CD8-positive, alpha-beta memory T cell (primary cell): ENCODE results near the gene HSPB9. TPM values are rescaled to one million over a fixed set of nuclear protein-coding genes. Genes with fewer than 3 reads are reported as not detected.

Experiments
- polyA plus RNA-seq: library from polyadenylated mRNA; unstranded; fragments of 300-500 nt; fragmentation: Illumina TruSeq; gene quantifications from one replicate; pipeline ENCODE4 v1.2.3, GENCODE V29; 2021
- total RNA-seq, 2 experiments: library from RNA; stranded (reverse); gene quantifications; one replicate each; pipeline ENCODE4 v1.2.3, GENCODE V29; 2021

The HSPB9 gene
- total and polyA plus RNA-seq, 3 experiments from 2014 or later = 0.11 to 0.15 TPM; not detected in 1

Other genes starting within 250 kb of the HSPB9 start
- gene ACLY, start 203.9 kb upstream of the HSPB9 start, total RNA-seq = 100 to 1,000 TPM; 188 to 189 TPM
- 70.6 TPM for gene ACLY, start 203.9 kb upstream of the HSPB9 start, polyA plus RNA-seq
- under 1 TPM; 0.53 to 0.57 TPM for gene ODAD4, start 192.2 kb upstream of the HSPB9 start, total RNA-seq
- gene ODAD4, start 192.2 kb upstream of the HSPB9 start, polyA plus RNA-seq = 0.10 TPM
- 10 to 100 TPM; 70.3 to 71.6 TPM for gene CNP, start 156.0 kb upstream of the HSPB9 start, total RNA-seq
- 35.3 TPM for gene CNP, start 156.0 kb upstream of the HSPB9 start, polyA plus RNA-seq
- gene DNAJC7, start 105.4 kb upstream of the HSPB9 start, total RNA-seq = 100 to 1,000 TPM; 111 TPM
- 74.6 TPM for gene DNAJC7, start 105.4 kb upstream of the HSPB9 start, polyA plus RNA-seq
- 10 to 100 TPM; 29.4 to 31.3 TPM for gene NKIRAS2, start 102.7 kb upstream of the HSPB9 start, total RNA-seq
- 33.5 TPM for gene NKIRAS2, start 102.7 kb upstream of the HSPB9 start, polyA plus RNA-seq
- gene C17orf113, start 72.2 kb upstream of the HSPB9 start, total RNA-seq = under 1 TPM; 0.15 to 0.20 TPM
- gene C17orf113, start 72.2 kb upstream of the HSPB9 start, polyA plus RNA-seq = 0.10 TPM
- not detected for gene ZNF385C, start 24.3 kb upstream of the HSPB9 start, total RNA-seq
- gene ZNF385C, start 24.3 kb upstream of the HSPB9 start, polyA plus RNA-seq = not detected
- 1 to 10 TPM; 8.1 to 9.7 TPM for gene DHX58, start 10.1 kb upstream of the HSPB9 start, total RNA-seq
- gene DHX58, start 10.1 kb upstream of the HSPB9 start, polyA plus RNA-seq = 10.7 TPM
- gene KAT2A, start 1.4 kb upstream of the HSPB9 start, total RNA-seq = 10 to 100 TPM; 52.5 to 53.3 TPM
- gene KAT2A, start 1.4 kb upstream of the HSPB9 start, polyA plus RNA-seq = 8.5 TPM
- 10 to 100 TPM; 61.3 to 64.3 TPM for gene RAB5C, start 32.2 kb downstream of the HSPB9 start, total RNA-seq
- 86.0 TPM for gene RAB5C, start 32.2 kb downstream of the HSPB9 start, polyA plus RNA-seq
- 1 to 10 TPM; 1.5 to 1.7 TPM for gene KCNH4, start 58.3 kb downstream of the HSPB9 start, total RNA-seq
- gene KCNH4, start 58.3 kb downstream of the HSPB9 start, polyA plus RNA-seq = not detected
- not detected for gene HCRT, start 62.6 kb downstream of the HSPB9 start, total RNA-seq
- gene HCRT, start 62.6 kb downstream of the HSPB9 start, polyA plus RNA-seq = not detected
- 10 to 100 TPM; 18.4 to 21.7 TPM for gene GHDC, start 71.7 kb downstream of the HSPB9 start, total RNA-seq
- gene GHDC, start 71.7 kb downstream of the HSPB9 start, polyA plus RNA-seq = 23.1 TPM
- gene STAT5B, start 153.6 kb downstream of the HSPB9 start, total RNA-seq = 100 to 1,000 TPM; 124 to 132 TPM
- 108 TPM for gene STAT5B, start 153.6 kb downstream of the HSPB9 start, polyA plus RNA-seq
- 100 to 1,000 TPM; 259 to 263 TPM for gene STAT5A, start 165.7 kb downstream of the HSPB9 start, total RNA-seq
- 90.3 TPM for gene STAT5A, start 165.7 kb downstream of the HSPB9 start, polyA plus RNA-seq